Measurements from ENCODE around the gene ASRGL1. TPM values are rescaled to one million over a fixed set of nuclear protein-coding genes. Genes with fewer than 3 reads are reported as not detected.
"Not testable (repeated sequence)": the region's sequence is repeated elsewhere in the genome, so short reads cannot be mapped to it uniquely, and the experiment has no call there.

ASRGL1 gene
- total RNA-seq, 1 donor from 2014 or later: 2.9 TPM

DNA sequence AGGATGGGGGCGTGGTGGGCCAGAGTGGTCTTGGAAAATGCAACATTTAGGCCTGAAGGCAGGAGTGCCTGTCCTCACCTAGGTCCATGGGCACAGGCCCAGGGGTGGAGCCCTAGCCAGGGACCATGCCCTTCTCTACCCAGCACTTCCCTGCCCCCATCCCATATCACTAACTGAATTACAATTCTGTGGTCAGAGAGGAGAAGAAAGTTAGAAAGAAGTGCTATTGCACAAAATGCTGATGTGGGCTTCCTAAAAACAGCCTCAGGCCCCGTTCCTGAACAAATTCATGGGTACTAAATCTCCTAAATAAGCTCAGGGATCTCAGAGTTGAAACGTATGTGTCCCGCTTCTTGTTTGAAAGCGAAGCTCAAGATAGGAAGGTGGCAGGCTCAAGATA, 3.5 kb upstream of the ASRGL1 start:
- H3K36me3 Mint-ChIP-seq (ENCODE audit: unreplicated experiment): no peaks in the 10 kb centered on the region
- H3K4me3 Mint-ChIP-seq (ENCODE audit: unreplicated experiment): no peak overlapping the region
- H3K27ac Mint-ChIP-seq (ENCODE audit: unreplicated experiment): no peak overlapping the region
- DNase-seq (ENCODE audit: extremely low spot score, unreplicated experiment): no peak
- no peaks in the 10 kb centered on the region for H3K9me3 Mint-ChIP-seq (ENCODE audit: unreplicated experiment)
- peaks cover 6% of the 10 kb centered on the region for H3K4me1 Mint-ChIP-seq (ENCODE audit: unreplicated experiment)
- peaks cover 62% of the 10 kb centered on the region for H3K27me3 Mint-ChIP-seq (ENCODE audit: unreplicated experiment)
- TF ChIP-seq, protein P1, sequence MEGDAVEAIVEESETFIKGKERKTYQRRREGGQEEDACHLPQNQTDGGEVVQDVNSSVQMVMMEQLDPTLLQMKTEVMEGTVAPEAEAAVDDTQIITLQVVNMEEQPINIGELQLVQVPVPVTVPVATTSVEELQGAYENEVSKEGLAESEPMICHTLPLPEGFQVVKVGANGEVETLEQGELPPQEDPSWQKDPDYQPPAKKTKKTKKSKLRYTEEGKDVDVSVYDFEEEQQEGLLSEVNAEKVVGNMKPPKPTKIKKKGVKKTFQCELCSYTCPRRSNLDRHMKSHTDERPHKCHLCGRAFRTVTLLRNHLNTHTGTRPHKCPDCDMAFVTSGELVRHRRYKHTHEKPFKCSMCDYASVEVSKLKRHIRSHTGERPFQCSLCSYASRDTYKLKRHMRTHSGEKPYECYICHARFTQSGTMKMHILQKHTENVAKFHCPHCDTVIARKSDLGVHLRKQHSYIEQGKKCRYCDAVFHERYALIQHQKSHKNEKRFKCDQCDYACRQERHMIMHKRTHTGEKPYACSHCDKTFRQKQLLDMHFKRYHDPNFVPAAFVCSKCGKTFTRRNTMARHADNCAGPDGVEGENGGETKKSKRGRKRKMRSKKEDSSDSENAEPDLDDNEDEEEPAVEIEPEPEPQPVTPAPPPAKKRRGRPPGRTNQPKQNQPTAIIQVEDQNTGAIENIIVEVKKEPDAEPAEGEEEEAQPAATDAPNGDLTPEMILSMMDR (IDR thresholded peaks at IDR 0.05): no peak

DNA sequence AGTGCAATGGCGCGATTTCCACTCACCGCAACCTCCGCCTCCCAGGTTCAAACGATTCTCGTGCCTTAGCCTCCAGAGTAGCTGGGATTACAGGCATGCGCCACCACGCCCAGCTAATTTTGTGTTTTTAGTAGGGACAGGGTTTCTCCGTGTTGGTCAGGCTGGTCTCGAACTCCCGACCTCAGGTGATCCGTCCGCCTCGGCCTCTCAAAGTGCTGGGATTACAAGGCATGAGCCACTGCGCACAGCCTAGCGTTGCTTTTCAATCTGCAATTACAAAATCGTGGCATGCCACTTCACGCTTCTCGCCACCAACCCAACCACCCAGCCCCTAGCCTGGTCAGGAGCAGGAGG, 322 bp upstream of the ASRGL1 start:
- not testable (repeated sequence) for DNase-seq (ENCODE audit: extremely low spot score, unreplicated experiment); H3K36me3 Mint-ChIP-seq (ENCODE audit: unreplicated experiment); H3K27ac Mint-ChIP-seq (ENCODE audit: unreplicated experiment); H3K4me1 Mint-ChIP-seq (ENCODE audit: unreplicated experiment); H3K9me3 Mint-ChIP-seq (ENCODE audit: unreplicated experiment)
- H3K4me3 Mint-ChIP-seq (ENCODE audit: unreplicated experiment): peak overlapping the region; percentile 82
- H3K27me3 Mint-ChIP-seq (ENCODE audit: unreplicated experiment): peaks cover 38% of the 10 kb centered on the region

GRCh38 chr11:62338218-62338617, 970 bp downstream of the ASRGL1 start:
- H3K9me3 Mint-ChIP-seq (ENCODE audit: unreplicated experiment): no peaks in the 10 kb centered on the region
- no peak overlapping the region for H3K27ac Mint-ChIP-seq (ENCODE audit: unreplicated experiment)
- peaks cover 6% of the 10 kb centered on the region for H3K4me1 Mint-ChIP-seq (ENCODE audit: unreplicated experiment)
- TF ChIP-seq, protein P1 (IDR thresholded peaks at IDR 0.05): no peak
- no peaks in the 10 kb centered on the region for H3K36me3 Mint-ChIP-seq (ENCODE audit: unreplicated experiment)
- peaks cover 27% of the 10 kb centered on the region for H3K27me3 Mint-ChIP-seq (ENCODE audit: unreplicated experiment)
- DNase-seq (ENCODE audit: extremely low spot score, unreplicated experiment): no peak
- peak overlapping the region; percentile 82 for H3K4me3 Mint-ChIP-seq (ENCODE audit: unreplicated experiment)

DNA sequence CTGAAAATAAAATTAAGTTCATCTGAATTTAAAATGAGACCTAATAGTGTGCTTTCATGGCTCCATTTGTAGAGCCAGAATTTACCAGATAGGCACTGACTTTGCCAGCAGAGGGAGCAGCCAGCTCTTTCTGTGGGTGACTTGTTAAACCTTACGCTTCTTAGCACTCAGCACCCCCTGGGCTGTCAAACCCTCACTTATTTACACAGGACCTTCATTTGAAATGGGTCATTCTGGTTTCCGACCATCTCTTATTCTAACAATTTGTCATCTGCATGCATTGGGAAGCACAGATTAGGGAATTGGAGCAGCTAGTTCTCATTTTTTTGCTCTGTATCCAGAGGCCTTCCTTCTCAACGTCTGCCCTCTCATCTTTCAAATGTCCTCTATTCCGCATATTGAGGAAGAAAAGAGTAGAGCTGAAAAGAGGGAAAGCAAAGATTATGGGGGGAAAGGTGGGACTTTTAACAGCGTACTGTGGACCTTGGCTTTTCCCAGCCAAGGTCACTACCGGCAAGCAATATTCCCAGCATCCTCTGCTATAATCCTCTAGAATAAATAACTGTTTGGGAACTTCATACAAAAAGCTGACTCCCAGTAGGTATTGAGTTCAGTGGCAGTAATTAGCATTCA, 3.1 kb downstream of the ASRGL1 start:
- no peaks in the 10 kb centered on the region for H3K9me3 Mint-ChIP-seq (ENCODE audit: unreplicated experiment)
- TF ChIP-seq, protein P1 (IDR thresholded peaks at IDR 0.05): peak; percentile 75
- peaks cover 9% of the 10 kb centered on the region for H3K27me3 Mint-ChIP-seq (ENCODE audit: unreplicated experiment)
- H3K4me1 Mint-ChIP-seq (ENCODE audit: unreplicated experiment): peaks cover 6% of the 10 kb centered on the region
- no peaks in the 10 kb centered on the region for H3K36me3 Mint-ChIP-seq (ENCODE audit: unreplicated experiment)
- H3K27ac Mint-ChIP-seq (ENCODE audit: unreplicated experiment): no peak overlapping the region
- no peak for DNase-seq (ENCODE audit: extremely low spot score, unreplicated experiment)
- H3K4me3 Mint-ChIP-seq (ENCODE audit: unreplicated experiment): no peak overlapping the region

GRCh38 chr11:62341588-62341987, 4.3 kb downstream of the ASRGL1 start:
- no peak for DNase-seq (ENCODE audit: extremely low spot score, unreplicated experiment)
- TF ChIP-seq, protein P1 (IDR thresholded peaks at IDR 0.05): no peak
- Mint-ChIP-seq H3K27ac (ENCODE audit: unreplicated experiment) (no peak overlapping the region), H3K9me3 (ENCODE audit: unreplicated experiment) (no peaks in the 10 kb centered on the region), H3K4me3 (ENCODE audit: unreplicated experiment) (no peak overlapping the region), H3K4me1 (ENCODE audit: unreplicated experiment) (peaks cover 6% of the 10 kb centered on the region), H3K36me3 (ENCODE audit: unreplicated experiment) (no peaks in the 10 kb centered on the region), H3K27me3 (ENCODE audit: unreplicated experiment) (no peaks in the 10 kb centered on the region)

DNA sequence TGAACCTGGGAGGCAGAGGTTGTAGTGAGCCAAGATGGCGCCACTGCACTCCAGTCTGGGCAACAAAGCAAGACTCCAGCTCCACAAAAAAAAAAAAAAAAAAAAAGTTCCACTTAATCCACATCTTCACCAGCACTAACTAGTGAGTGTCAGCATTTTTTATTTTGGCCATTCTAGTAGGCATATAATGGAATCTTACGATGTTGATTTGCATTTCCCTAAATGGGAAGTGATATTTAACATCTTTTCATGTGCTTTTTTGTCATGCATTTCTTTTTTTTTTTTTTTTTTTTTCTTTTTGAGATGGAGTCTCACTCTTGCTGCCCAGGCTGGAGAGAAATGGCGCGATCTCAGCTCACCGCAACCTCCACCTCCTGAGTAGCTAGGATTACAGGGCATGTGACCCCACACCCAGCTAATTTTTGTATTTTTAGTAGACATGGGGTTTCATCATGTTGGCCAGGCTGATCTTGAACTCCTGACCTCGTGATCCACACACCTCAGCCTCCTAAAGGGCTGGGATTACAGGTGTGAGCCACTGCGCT, 6.5 kb downstream of the ASRGL1 start:
- not testable (repeated sequence) for H3K27ac Mint-ChIP-seq (ENCODE audit: unreplicated experiment); H3K4me3 Mint-ChIP-seq (ENCODE audit: unreplicated experiment); DNase-seq (ENCODE audit: extremely low spot score, unreplicated experiment); H3K9me3 Mint-ChIP-seq (ENCODE audit: unreplicated experiment); H3K4me1 Mint-ChIP-seq (ENCODE audit: unreplicated experiment); H3K36me3 Mint-ChIP-seq (ENCODE audit: unreplicated experiment); H3K27me3 Mint-ChIP-seq (ENCODE audit: unreplicated experiment)

All from osteocyte (in vitro differentiated cells).